GM21447 (cell line): ENCODE results near the gene SBSN.

Experiments used
- ATAC-seq: cut with Tn5 transposase; IDR thresholded peaks from one replicate; pipeline ENCODE4 v1.9.1; 2021; ENCODE audit not compliant: unreplicated experiment

SBSN gene

GRCh38 chr19:35528218-35529038 is at the start of gene SBSN:
Gene SBSN (minus strand): TSS chr19:35528311. CDS start chr19:35528281, 30 bp downstream.
- no peak for ATAC-seq

- no peak for ATAC-seq
These were observed 43.4 kb upstream of the SBSN start for GRCh38 chr19:35571406-35571965.

DNA sequence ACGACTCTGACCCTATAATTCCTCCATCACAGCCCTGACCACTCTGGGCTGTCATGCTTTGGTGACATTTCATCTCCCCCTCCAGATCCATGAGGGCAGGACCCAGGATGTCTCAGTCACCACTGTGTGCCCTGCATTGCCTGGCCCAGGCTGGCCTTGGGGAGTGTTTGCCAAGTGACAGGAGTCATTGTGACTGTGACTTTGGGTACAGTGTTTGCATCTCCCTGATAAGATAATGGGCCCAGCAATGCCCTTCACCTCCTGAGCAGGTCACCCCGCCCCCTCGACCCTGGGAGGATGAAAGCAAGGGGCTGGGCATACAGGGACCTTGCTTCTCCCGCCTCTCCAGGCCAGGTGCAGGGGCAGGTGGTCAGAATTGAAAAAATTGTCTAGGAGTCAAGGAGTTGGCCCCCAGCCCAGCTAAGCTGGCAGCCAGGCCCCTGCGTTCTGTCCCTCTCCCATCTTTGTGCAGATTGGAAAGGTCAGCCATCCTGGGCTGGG is 41.2 kb upstream of the SBSN start:
- ATAC-seq = no peak

GRCh38 chr19:35566738-35567137 is 38.6 kb upstream of the SBSN start:
- ATAC-seq = no peak

DNA sequence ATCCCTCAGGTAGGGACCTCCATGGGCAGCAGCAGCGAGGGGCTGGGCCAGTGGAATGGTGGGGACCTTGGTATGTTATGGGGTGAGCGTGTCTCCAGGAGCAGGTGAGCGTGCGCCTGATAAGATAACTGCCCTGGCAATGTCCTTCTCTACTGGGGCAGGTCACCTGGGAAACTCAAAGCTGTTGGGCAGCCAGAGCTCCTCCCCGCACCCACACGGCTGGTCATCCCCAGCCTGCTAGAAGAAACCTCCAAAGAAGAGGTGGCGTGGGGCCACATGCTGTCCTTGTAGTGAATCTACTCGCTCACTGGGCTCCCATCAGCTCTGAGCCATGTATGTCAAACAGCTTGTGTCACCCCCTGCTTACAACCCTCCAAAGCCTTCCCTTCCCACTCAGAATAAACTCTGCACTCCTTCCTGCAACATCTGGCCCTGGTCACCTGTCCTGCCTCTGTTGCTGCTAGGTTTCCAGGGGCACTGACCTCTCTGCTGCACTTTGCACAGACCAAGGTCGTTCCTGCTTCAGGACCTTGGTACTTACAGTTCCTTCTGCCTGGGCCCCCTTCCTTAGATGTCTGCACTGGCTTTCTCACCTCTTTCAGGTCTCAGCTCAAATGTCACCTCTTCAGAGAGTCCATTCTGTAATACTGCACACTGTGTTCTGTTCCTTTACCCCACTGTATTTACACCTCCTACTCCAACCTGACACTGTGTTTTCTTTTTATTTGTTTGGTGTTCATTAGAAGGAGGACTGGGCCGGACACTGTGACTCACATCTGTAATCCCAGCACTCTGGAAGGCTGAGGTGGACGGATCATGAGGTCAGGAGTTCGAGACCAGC is 37.1 kb upstream of the SBSN start:
- ATAC-seq = no peak

GRCh38 chr19:35563207-35563829 is 35.2 kb upstream of the SBSN start, which contains the start of gene ATP4A:
Gene ATP4A (minus strand): TSS chr19:35563658. CDS start chr19:35563629, 29 bp downstream.
- no peak for ATAC-seq

GRCh38 chr19:35562776-35563175 is 34.7 kb upstream of the SBSN start:
- ATAC-seq = no peak

GRCh38 chr19:35562336-35562735 is 34.2 kb upstream of the SBSN start:
- ATAC-seq = no peak

- no peak for ATAC-seq
These were observed 33.3 kb upstream of the SBSN start for GRCh38 chr19:35561436-35561835.

GRCh38 chr19:35560677-35561076 is 32.6 kb upstream of the SBSN start:
- ATAC-seq = no peak

DNA sequence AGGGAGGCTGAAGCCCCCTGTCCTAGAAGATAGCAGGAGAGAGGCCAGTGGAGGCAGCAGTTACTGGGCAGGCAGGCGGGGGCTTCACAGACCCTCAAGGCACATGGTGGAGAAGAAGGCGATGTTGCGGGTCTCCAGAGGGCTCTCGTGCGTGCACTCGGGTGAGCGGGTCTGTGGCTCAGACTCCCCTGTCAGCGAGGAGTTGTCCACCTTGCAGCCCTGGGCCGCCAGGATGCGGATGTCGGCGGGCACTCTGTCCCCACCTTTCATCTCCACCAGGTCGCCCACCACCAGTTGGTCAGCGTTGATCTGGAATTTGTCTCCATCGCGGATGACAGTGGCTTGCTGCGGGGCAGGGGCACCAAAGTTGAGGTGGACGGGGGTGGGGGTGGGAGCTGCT is 32.2 kb upstream of the SBSN start:
- no peak for ATAC-seq

DNA sequence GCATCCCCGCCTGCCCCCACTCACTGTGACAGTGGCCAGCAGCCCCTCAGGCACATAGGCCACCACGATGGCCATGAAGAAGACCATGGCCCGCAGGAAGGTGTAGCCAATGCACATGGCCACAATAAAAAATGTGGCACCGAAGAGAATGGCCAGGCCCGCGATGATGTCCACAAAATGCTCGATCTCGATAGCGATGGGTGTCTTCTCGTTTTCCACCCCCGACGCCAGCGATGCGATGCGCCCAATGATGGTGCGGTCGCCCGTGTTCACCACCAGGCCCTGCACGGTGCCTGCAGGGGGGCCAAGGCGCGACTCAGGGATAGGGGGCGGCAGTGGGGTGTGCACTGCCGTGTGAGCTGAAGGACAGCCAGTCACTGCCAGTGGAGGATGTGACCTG is 31.7 kb upstream of the SBSN start:
- no peak for ATAC-seq

DNA sequence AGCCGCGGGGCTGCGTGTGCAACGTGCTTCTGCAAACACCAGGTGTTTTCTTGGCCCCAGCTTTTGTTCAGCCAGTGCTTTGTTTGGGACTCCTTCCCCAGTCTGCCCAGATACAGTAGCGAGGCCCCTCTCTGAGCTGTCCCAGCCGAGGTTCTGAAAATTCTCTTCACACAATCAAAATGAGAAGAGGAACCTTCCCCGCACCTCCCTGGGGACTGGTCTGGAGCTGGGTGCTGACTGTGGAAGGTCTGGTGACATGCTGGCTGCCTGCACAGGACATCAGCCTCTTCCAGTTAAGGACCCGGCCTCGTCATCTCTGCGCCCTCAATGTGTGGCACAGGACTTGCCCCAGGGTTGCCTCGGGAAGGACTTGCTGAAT is 31.2 kb upstream of the SBSN start:
- no peak for ATAC-seq

- ATAC-seq = no peak
These were observed 30.5 kb upstream of the SBSN start for GRCh38 chr19:35558400-35559280.

DNA sequence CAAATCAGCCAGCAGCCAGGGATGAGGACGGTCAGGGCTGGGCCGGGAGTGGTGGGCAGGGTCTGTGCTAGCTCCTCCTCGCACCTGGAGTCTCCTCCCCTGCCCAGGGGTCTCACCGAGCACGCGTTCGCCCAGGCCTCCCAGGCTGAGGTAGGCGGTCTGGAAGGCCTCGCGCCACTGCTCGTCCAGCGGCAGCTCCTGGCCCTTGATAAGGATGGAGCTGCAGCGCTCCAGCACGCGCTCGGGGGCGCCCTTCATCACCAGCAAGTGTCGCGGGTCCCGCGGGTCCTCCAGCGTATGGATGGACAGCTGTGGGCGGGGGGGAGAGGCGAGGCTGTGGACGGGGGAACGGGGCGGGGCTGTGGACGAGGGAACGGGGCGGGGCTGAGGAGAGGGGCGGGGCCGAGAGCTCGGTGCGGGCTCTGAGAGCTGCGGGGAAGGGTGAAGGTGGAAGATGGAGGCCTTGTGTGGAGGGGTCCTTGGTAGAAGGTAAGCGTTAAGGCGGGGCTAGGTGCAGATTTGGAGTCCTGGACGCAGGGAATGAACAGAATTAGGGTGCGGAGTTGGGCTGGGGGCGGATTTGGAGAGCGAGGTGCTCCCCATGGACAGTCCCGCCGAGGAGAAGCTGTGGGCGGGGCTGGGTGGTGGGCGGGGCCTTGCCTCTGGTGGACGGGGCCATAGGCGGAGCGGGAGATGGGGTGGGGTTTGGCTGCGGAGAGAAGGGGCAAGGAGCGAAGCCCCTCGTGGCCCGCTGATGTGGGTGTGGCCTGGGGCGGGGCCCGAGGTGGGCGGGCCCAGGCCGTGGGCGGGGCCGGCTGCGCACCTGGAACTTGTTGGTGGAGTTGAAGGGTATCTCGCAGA is 29.7 kb upstream of the SBSN start:
- no peak for ATAC-seq

- no peak for ATAC-seq
These were observed 28.9 kb upstream of the SBSN start for GRCh38 chr19:35556846-35557538.

- ATAC-seq = no peak
These were observed 28.0 kb upstream of the SBSN start for GRCh38 chr19:35556025-35556590.

DNA sequence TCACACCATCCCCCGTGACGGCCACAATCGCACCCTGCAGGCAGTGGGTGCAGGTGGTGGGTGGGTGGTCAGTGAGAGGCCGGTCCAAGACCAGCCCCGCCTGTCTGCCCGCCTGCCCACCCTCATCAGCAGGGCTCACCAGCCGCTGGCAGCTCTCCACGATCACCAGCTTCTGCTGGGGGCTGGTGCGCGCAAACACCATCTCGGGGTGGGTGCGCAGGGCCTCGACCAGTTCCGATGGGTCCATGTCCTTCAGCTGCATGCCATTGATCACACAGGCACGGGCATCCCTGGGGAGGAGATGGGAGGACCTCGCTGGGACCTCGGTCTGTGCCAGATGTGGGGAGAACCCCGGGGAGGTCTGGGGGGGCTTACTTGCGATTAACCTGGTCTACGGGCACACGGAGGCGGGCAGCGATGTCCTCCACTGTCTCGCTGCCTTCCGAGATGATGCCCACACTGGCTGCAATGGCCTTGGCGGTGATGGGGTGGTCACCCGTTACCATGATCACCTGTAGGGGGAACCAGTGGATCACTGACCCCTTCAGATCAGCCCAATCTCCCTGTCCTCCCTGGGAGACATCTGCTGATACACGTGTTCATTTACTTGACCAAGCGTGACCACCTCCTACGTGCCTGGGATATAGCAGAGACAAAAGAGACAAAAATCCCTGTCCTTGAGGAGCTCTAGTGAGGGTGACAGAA is 27.3 kb upstream of the SBSN start:
- ATAC-seq = no peak
